Activated T-helper 1 cell treated with anti-CD3 and anti-CD28 coated beads, Interleukin-12 subunit alpha, Interleukin-12 subunit beta, Interleukin-2, Interleukin-4 antibody, amounts not matched to agents 30 ng/mL and 10 ng/mL and 1 ng/mL, durations not matched to agents 14 hours and 24 hours and 36 hours (primary cell): Measurements from ENCODE around the gene CELF6. TPM values are rescaled to one million over a fixed set of nuclear protein-coding genes. Genes with fewer than 3 reads are reported as not detected.

Experiments
- DNase-seq: peaks from one replicate; pipeline ENCODE4 v3.0.0; 2021; ENCODE audit warnings: low spot score
- H3K27ac Mint-ChIP-seq: one replicate; pipeline ENCODE4 v1.8.0; 2021; ENCODE audit warnings: mild to moderate bottlenecking, mixed read lengths
- H3K27me3 Mint-ChIP-seq: one replicate; pipeline ENCODE4 v1.8.0; 2022; ENCODE audit warnings: mild to moderate bottlenecking, moderate library complexity, mixed read lengths; ENCODE audit not compliant: insufficient read depth
- H3K36me3 Mint-ChIP-seq: one replicate; pipeline ENCODE4 v1.8.0; 2021; ENCODE audit warnings: low read depth, mixed read lengths
- H3K4me1 Mint-ChIP-seq: one replicate; pipeline ENCODE4 v1.8.0; 2021; ENCODE audit warnings: low read depth, mixed read lengths
- H3K4me3 Mint-ChIP-seq: one replicate; pipeline ENCODE4 v1.8.0; 2021; ENCODE audit warnings: mild to moderate bottlenecking, moderate library complexity, mixed read lengths
- H3K9me3 Mint-ChIP-seq: one replicate; pipeline ENCODE4 v1.8.0; 2021; ENCODE audit warnings: mixed read lengths
- intact Hi-C: fragments of 100-400 bp; cut with micrococcal nuclease; formaldehyde crosslinking; loops from one replicate; pipeline ENCODE4 v1.15.1; 2024
- total RNA-seq: library from RNA; stranded (reverse); gene quantifications from 2 replicates; pipeline ENCODE4 v1.2.3, GENCODE V29; 2022

Gene CELF6
- total RNA-seq = 0.26 and 0.27 TPM in 2 replicates

GRCh38 chr15:72319985-72320671 is at the start of gene CELF6:
Gene CELF6 (minus strand): TSS chr15:72320157. CDS start chr15:72319874, 283 bp downstream.
- DNase-seq = peak; percentile 73
- Mint-ChIP-seq H3K36me3 (peaks cover 5% of the 10 kb centered on the region), H3K27me3 (peaks cover 21% of the 10 kb centered on the region), H3K4me3 (peak within 1 kb of the TSS; percentile 84), H3K4me1 (peaks cover 19% of the 10 kb centered on the region), H3K27ac (peak within 1 kb of the TSS; percentile 60), H3K9me3 (peaks cover 3% of the 10 kb centered on the region)
- intact Hi-C loops = loop anchor here (1.0 to 10.0 kb wide), 5 partner anchors 47 to 355 kb away; partner anchors contain the start of genes MYO9A, PARP6 and SENP8

GRCh38 chr15:72368899-72369298 is 48.9 kb upstream of the CELF6 start:
- H3K9me3 Mint-ChIP-seq = no peaks in the 10 kb centered on the region

GRCh38 chr15:72368325-72368724 is 48.4 kb upstream of the CELF6 start:
- intact Hi-C loops = no loop called here
- Mint-ChIP-seq H3K4me3 (no peak overlapping the region), H3K4me1 (peaks cover 37% of the 10 kb centered on the region), H3K27ac (no peak overlapping the region), H3K27me3 (no peaks in the 10 kb centered on the region), H3K9me3 (no peaks in the 10 kb centered on the region), H3K36me3 (peaks cover 26% of the 10 kb centered on the region)
- no peak for DNase-seq

More at GRCh38 chr15:72368899-72369298, 48.9 kb upstream of the CELF6 start:
- no peak overlapping the region for H3K27ac Mint-ChIP-seq
- H3K4me3 Mint-ChIP-seq = no peak overlapping the region
- peaks cover 37% of the 10 kb centered on the region for H3K4me1 Mint-ChIP-seq
- intact Hi-C loops = no loop called here
- DNase-seq = no peak
- no peaks in the 10 kb centered on the region for H3K27me3 Mint-ChIP-seq
- peaks cover 26% of the 10 kb centered on the region for H3K36me3 Mint-ChIP-seq

GRCh38 chr15:72365844-72366243 is 45.9 kb upstream of the CELF6 start:
- Mint-ChIP-seq H3K9me3 (no peaks in the 10 kb centered on the region), H3K36me3 (peaks cover 22% of the 10 kb centered on the region), H3K4me3 (peak overlapping the region; percentile 2), H3K27ac (peak overlapping the region; percentile 47), H3K4me1 (peaks cover 37% of the 10 kb centered on the region), H3K27me3 (no peaks in the 10 kb centered on the region)
- DNase-seq = peak; percentile 38
- intact Hi-C loops = no loop called here

- intact Hi-C loops = no loop called here
- Mint-ChIP-seq H3K36me3 (peaks cover 4% of the 10 kb centered on the region), H3K9me3 (no peaks in the 10 kb centered on the region), H3K4me3 (no peak overlapping the region), H3K4me1 (peaks cover 18% of the 10 kb centered on the region), H3K27me3 (no peaks in the 10 kb centered on the region), H3K27ac (no peak overlapping the region)
- DNase-seq = no peak
Measured at GRCh38 chr15:72361176-72361575, 41.2 kb upstream of the CELF6 start.

GRCh38 chr15:72358650-72359171 is 38.8 kb upstream of the CELF6 start:
- H3K4me3 Mint-ChIP-seq = no peak overlapping the region
- H3K4me1 Mint-ChIP-seq = peaks cover 9% of the 10 kb centered on the region
- intact Hi-C loops = no loop called here
- no peak for DNase-seq
- H3K27ac Mint-ChIP-seq = no peak overlapping the region
- no peaks in the 10 kb centered on the region for H3K9me3 Mint-ChIP-seq
- H3K36me3 Mint-ChIP-seq = no peaks in the 10 kb centered on the region
- H3K27me3 Mint-ChIP-seq = no peaks in the 10 kb centered on the region

- no peak for DNase-seq
- H3K9me3 Mint-ChIP-seq = no peaks in the 10 kb centered on the region
- H3K4me1 Mint-ChIP-seq = peaks cover 9% of the 10 kb centered on the region
- H3K4me3 Mint-ChIP-seq = no peak overlapping the region
- no peak overlapping the region for H3K27ac Mint-ChIP-seq
- intact Hi-C loops = no loop called here
- no peaks in the 10 kb centered on the region for H3K36me3 Mint-ChIP-seq
- H3K27me3 Mint-ChIP-seq = no peaks in the 10 kb centered on the region
Measured at GRCh38 chr15:72358121-72358520, 38.2 kb upstream of the CELF6 start.

GRCh38 chr15:72354496-72354895 is 34.5 kb upstream of the CELF6 start:
- no peaks in the 10 kb centered on the region for H3K9me3 Mint-ChIP-seq
- no peaks in the 10 kb centered on the region for H3K27me3 Mint-ChIP-seq
- DNase-seq = no peak
- peaks cover 5% of the 10 kb centered on the region for H3K36me3 Mint-ChIP-seq
- no peak overlapping the region for H3K4me3 Mint-ChIP-seq
- H3K4me1 Mint-ChIP-seq = peaks cover 9% of the 10 kb centered on the region
- intact Hi-C loops = no loop called here
- no peak overlapping the region for H3K27ac Mint-ChIP-seq

GRCh38 chr15:72353266-72353665 is 33.3 kb upstream of the CELF6 start:
- Mint-ChIP-seq H3K27ac (no peak overlapping the region), H3K9me3 (no peaks in the 10 kb centered on the region), H3K4me1 (peaks cover 7% of the 10 kb centered on the region)

GRCh38 chr15:72345806-72346205 is 25.8 kb upstream of the CELF6 start:
- intact Hi-C loops = no loop called here
- no peak overlapping the region for H3K27ac Mint-ChIP-seq
- no peak overlapping the region for H3K4me3 Mint-ChIP-seq
- H3K9me3 Mint-ChIP-seq = no peaks in the 10 kb centered on the region
- H3K36me3 Mint-ChIP-seq = peaks cover 10% of the 10 kb centered on the region
- no peaks in the 10 kb centered on the region for H3K27me3 Mint-ChIP-seq
- DNase-seq = no peak
- H3K4me1 Mint-ChIP-seq = peaks cover 7% of the 10 kb centered on the region

More at GRCh38 chr15:72353266-72353665, 33.3 kb upstream of the CELF6 start:
- Mint-ChIP-seq H3K4me3 (no peak overlapping the region), H3K27me3 (no peaks in the 10 kb centered on the region), H3K36me3 (peaks cover 8% of the 10 kb centered on the region)
- intact Hi-C loops = no loop called here
- DNase-seq = no peak

- Mint-ChIP-seq H3K27me3 (no peaks in the 10 kb centered on the region), H3K4me3 (no peak overlapping the region), H3K36me3 (peaks cover 10% of the 10 kb centered on the region), H3K27ac (no peak overlapping the region), H3K4me1 (peaks cover 7% of the 10 kb centered on the region), H3K9me3 (no peaks in the 10 kb centered on the region)
- DNase-seq = no peak
- intact Hi-C loops = no loop called here
Measured at GRCh38 chr15:72345280-72345679, 25.3 kb upstream of the CELF6 start.

GRCh38 chr15:72344602-72345001 is 24.6 kb upstream of the CELF6 start:
- DNase-seq = no peak
- Mint-ChIP-seq H3K27ac (no peak overlapping the region), H3K4me1 (peaks cover 7% of the 10 kb centered on the region), H3K9me3 (no peaks in the 10 kb centered on the region), H3K4me3 (no peak overlapping the region), H3K36me3 (peaks cover 13% of the 10 kb centered on the region), H3K27me3 (no peaks in the 10 kb centered on the region)
- intact Hi-C loops = no loop called here

- intact Hi-C loops = no loop called here
- no peaks in the 10 kb centered on the region for H3K4me1 Mint-ChIP-seq
- H3K27me3 Mint-ChIP-seq = no peaks in the 10 kb centered on the region
- no peaks in the 10 kb centered on the region for H3K9me3 Mint-ChIP-seq
- DNase-seq = no peak
- H3K36me3 Mint-ChIP-seq = peaks cover 9% of the 10 kb centered on the region
- H3K4me3 Mint-ChIP-seq = no peak overlapping the region
- no peak overlapping the region for H3K27ac Mint-ChIP-seq
Measured at GRCh38 chr15:72342385-72342784, 22.4 kb upstream of the CELF6 start.
